Motor neuron (in vitro differentiated cells): ENCODE measurements around the gene CST9L. TPM values are rescaled to one million over a fixed set of nuclear protein-coding genes. Genes with fewer than 3 reads are reported as not detected.

Experiments used
- total RNA-seq, 8 experiments: library from RNA; unstranded; fragments of 300-600 nt; gene quantifications; 2 replicates each; pipeline versions ENCODE4 v1.2.3 to v1.2.4, GENCODE V29; 2022

The CST9L gene
- total RNA-seq, 8 experiments from 2014 or later = not detected

Other genes starting within 250 kb of the CST9L start
- 10 to 100 TPM; 15.8 to 31.4 (median 22.2) TPM for gene NXT1, start 217.7 kb downstream of the CST9L start, total RNA-seq
- gene GZF1, start 206.3 kb downstream of the CST9L start, total RNA-seq = 10 to 100 TPM; 11.2 to 40.6 (median 22.3) TPM
- gene NAPB, start 147.0 kb downstream of the CST9L start, total RNA-seq = 10 to 100 TPM; 26.9 to 61.4 (median 42.7) TPM
- gene CSTL1, start 128.8 kb downstream of the CST9L start, total RNA-seq = not detected
- gene CST11, start 115.6 kb downstream of the CST9L start, total RNA-seq = not detected
- gene CST8, start 77.4 kb downstream of the CST9L start, total RNA-seq = not detected
- under 1 TPM in 5 of 8 experiments, not detected in 3; 0.17 to 0.54 (median 0.38) TPM for gene CST9, start 37.4 kb upstream of the CST9L start, total RNA-seq
- gene CST3, start 69.5 kb upstream of the CST9L start, total RNA-seq = 1,000 to 10,000 TPM in 1 of 8 experiments, 100 to 1,000 TPM in 4, 10 to 100 TPM in 3; 50.2 to 1,751 (median 154) TPM
- gene CST4, start 120.6 kb upstream of the CST9L start, total RNA-seq = not detected
- not detected for gene CST1, start 182.5 kb upstream of the CST9L start, total RNA-seq